ENCODE data around the gene PRMT1.

DNA sequence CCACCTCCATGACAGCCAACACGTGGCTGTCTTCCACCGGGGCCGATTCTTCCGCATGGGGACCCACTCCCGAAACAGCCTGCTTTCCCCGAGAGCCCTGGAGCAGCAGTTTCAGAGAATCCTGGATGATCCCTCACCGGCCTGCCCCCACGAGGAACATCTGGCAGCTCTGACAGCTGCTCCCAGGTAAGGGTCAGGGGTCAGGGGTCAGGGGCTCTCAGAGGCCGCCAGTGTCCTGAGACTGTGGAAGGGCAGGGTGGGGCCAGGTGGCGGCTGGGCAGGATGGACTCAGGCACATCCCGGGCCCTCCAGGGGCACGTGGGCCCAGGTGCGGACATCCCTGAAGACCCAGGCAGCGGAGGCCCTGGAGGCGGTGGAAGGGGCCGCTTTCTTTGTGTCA, 28.8 kb downstream of the PRMT1 start:
- TF ChIP-seq, protein P1, sequence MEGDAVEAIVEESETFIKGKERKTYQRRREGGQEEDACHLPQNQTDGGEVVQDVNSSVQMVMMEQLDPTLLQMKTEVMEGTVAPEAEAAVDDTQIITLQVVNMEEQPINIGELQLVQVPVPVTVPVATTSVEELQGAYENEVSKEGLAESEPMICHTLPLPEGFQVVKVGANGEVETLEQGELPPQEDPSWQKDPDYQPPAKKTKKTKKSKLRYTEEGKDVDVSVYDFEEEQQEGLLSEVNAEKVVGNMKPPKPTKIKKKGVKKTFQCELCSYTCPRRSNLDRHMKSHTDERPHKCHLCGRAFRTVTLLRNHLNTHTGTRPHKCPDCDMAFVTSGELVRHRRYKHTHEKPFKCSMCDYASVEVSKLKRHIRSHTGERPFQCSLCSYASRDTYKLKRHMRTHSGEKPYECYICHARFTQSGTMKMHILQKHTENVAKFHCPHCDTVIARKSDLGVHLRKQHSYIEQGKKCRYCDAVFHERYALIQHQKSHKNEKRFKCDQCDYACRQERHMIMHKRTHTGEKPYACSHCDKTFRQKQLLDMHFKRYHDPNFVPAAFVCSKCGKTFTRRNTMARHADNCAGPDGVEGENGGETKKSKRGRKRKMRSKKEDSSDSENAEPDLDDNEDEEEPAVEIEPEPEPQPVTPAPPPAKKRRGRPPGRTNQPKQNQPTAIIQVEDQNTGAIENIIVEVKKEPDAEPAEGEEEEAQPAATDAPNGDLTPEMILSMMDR (CRISPR knock-in tag; IDR thresholded peaks at IDR 0.05), result no peak
- TF ChIP-seq CBX5 (CRISPR knock-in tag; IDR thresholded peaks at IDR 0.05; ENCODE audit: borderline replicate concordance), result no peak
- no peak for TF ChIP-seq ZNF24 (IDR thresholded peaks at IDR 0.05)
- TF ChIP-seq ZZZ3 (CRISPR knock-in tag; IDR thresholded peaks at IDR 0.05; ENCODE audit: borderline replicate concordance), result no peak
- no peak for TF ChIP-seq HDAC6 (IDR thresholded peaks at IDR 0.05; ENCODE audit: low read depth, low read length)
- no peak for TF ChIP-seq SMAD3 (CRISPR knock-in tag; IDR thresholded peaks at IDR 0.05)
- TF ChIP-seq GLI4 (CRISPR knock-in tag; IDR thresholded peaks at IDR 0.05; ENCODE audit: borderline replicate concordance), result no peak
- TF ChIP-seq SRSF4 (IDR thresholded peaks at IDR 0.05; ENCODE audit: low read depth, low read length, poor library complexity, severe bottlenecking), result no peak

Measured in HepG2 (cell line).